ENCODE measurements around the gene CASP8AP2.

- no peak for TF ChIP-seq CTCF (IDR thresholded peaks at IDR 0.05)
- no peak for TF ChIP-seq POLR2A (IDR thresholded peaks at IDR 0.05)
Measured at GRCh38 chr6:89843070-89843469, 13.4 kb downstream of the CASP8AP2 start.

Measured in heart left ventricle (tissue), 13 donors.